Common myeloid progenitor, CD34-positive (primary cell): Measurements from ENCODE around the gene SH3TC1. TPM values are rescaled to one million over a fixed set of nuclear protein-coding genes. Genes with fewer than 3 reads are reported as not detected.
A peak's percentile ranks its signal among the peaks of the same experiment; 100 is the strongest.

Source experiments
- CTCF ChIA-PET: fragments of 350-600 bp; sonication (Branson Sonifier 250); formaldehyde crosslinking; loops from one replicate; lab custom pipeline; 2021; ENCODE audit warnings: antibody characterized with exemption; lab: Charles Lee
- POLR2A ChIA-PET: fragments of 350-600 bp; sonication (Branson Sonifier 250); formaldehyde crosslinking; loops from one replicate; lab custom pipeline; 2021; ENCODE audit warnings: antibody characterized with exemption; lab: Charles Lee
- DNase-seq, 3 donors: peaks; one replicate each; pipeline versions ENCODE4 v3.0.0 to v3.0.0-alpha.2; 2013
- H3K27ac ChIP-seq, 2 experiments: 1 replicate in 1 of 2; 2 replicates in 1 of 2; pipeline ENCODE4 v1.7.0; 2013; ENCODE audit warnings: inconsistent platforms in 2 of 2, low read length in 2 of 2, mild to moderate bottlenecking in 2 of 2, low read depth in 1 of 2, moderate library complexity in 1 of 2; ENCODE audit not compliant: severe bottlenecking in 2 of 2, insufficient read depth in 1 of 2, poor library complexity in 1 of 2
- H3K27me3 ChIP-seq, 5 experiments: replicated peaks in 2 of 5; 1 replicate in 3 of 5; 2 replicates in 2 of 5; pipeline versions ENCODE4 v1.6.1 to v1.7.0; 2013; ENCODE audit warnings: low read length in 4 of 5, mild to moderate bottlenecking in 2 of 5, moderate library complexity in 2 of 5, inconsistent platforms in 1 of 5; ENCODE audit not compliant: insufficient read depth in 5 of 5, control insufficient read depth in 4 of 5
- H3K36me3 ChIP-seq, 4 experiments: 1 replicate in 2 of 4; 2 replicates in 2 of 4; pipeline versions ENCODE4 v1.6.1 to v1.7.0; 2013; ENCODE audit warnings: low read length in 3 of 4, control low read depth in 1 of 4, mild to moderate bottlenecking in 1 of 4; ENCODE audit not compliant: control insufficient read depth in 4 of 4, insufficient read depth in 4 of 4
- H3K4me1 ChIP-seq, 4 experiments: 1 replicate in 3 of 4; 2 replicates in 1 of 4; pipeline versions ENCODE4 v1.6.1 to v1.7.1; 2013; ENCODE audit warnings: low read length in 3 of 4, mild to moderate bottlenecking in 3 of 4, control low read depth in 1 of 4, inconsistent platforms in 1 of 4, moderate library complexity in 1 of 4; ENCODE audit not compliant: control insufficient read depth in 4 of 4, insufficient read depth in 4 of 4; ENCODE audit errors: control extremely low read depth in 1 of 4
- H3K4me3 ChIP-seq, 7 experiments: 1 replicate in 4 of 7; 2 replicates in 3 of 7; pipeline versions ENCODE4 v1.5.1 to v1.7.0; 2013; ENCODE audit warnings: mild to moderate bottlenecking in 7 of 7, low read length in 6 of 7, moderate library complexity in 6 of 7, inconsistent platforms in 2 of 7, low read depth in 2 of 7, control low read depth in 1 of 7; ENCODE audit not compliant: insufficient read depth in 4 of 7, control insufficient read depth in 1 of 7; ENCODE audit errors: extremely low read depth in 1 of 7
- H3K9me3 ChIP-seq, 5 experiments: 1 replicate in 4 of 5; 2 replicates in 1 of 5; pipeline versions ENCODE4 v1.6.1 to v1.7.1; 2013; ENCODE audit warnings: low read length in 4 of 5, mild to moderate bottlenecking in 2 of 5, inconsistent platforms in 1 of 5, low read depth in 1 of 5, moderate library complexity in 1 of 5; ENCODE audit not compliant: control insufficient read depth in 4 of 5, insufficient read depth in 2 of 5; ENCODE audit errors: control extremely low read depth in 1 of 5
- WGBS: methylation state at CpG from one replicate; pipeline ENCODE4 v1.1.5; 2013; ENCODE audit not compliant: insufficient coverage; 5-methylcytosine and 5-hydroxymethylcytosine counted together
- polyA plus RNA-seq: library from polyadenylated mRNA; unstranded; fragments of 120-200 nt; gene quantifications from one replicate; pipeline ENCODE4 v1.2.1, GENCODE V29; 2013

Gene SH3TC1
- 37.2 TPM for polyA plus RNA-seq

DNA sequence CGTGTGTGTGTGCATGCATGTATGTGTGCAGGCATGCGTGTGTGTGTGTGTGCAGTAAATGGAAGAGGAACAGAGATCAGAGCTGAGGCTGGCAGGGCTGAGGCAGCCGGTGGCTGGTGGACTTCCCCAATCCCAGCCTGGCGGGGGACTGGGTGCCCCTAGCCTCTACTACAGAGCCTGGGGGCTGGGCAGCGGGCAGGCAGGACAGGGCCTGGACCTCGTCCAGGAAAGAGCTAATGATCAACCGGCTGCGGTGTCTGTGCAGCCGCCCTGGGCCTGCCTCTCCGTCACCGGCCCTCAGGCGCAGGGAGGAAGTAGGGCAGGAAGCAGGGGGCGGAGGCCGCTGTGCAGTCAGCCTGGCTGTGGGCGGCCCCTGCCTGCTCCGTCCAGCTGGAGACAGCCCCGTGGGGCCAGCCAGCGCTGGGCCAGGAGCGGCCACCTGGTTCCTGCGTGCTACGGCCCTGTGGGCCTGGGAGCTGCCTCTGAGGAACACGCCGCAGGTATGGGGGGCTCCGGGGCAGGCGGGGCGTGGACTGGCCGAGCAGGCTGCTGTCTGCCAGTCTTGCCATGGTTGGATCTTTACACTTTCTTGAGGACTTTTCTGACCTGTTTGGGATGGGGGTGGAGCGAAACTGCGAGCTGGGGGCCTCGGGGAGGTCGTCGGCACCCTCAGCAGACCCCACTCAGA, at the start of gene SH3TC1:
SH3TC1 (plus strand) TSS at position 385 of the 688 bp plus-strand sequence. CDS start 5,905 bp downstream, outside the sequence.
- H3K9me3 ChIP-seq = no peaks in the 10 kb centered on the region
- no peaks in the 10 kb centered on the region for H3K27me3 ChIP-seq
- peak within 1 kb of the TSS; percentile 46 to 81 for H3K27ac ChIP-seq
- DNase-seq = peak; percentile 83 to 95 (median 93)
- H3K4me3 ChIP-seq = peak within 1 kb of the TSS; percentile 42 to 88 (median 80)
- under 1% methylated on average over 31 of the region's 32 CpGs for WGBS
- peaks cover 4 to 89% (median 73%) of the 10 kb centered on the region in 4 experiments for H3K4me1 ChIP-seq
- POLR2A ChIA-PET = interaction anchor here (0.7 to 1.3 kb wide), 5 partner anchors 12 to 30 kb away, joined by 3 to 5 read pairs (median 4); no protein-coding TSS in a partner anchor
- H3K36me3 ChIP-seq = peaks cover 0 to 5% (median under 1%) of the 10 kb centered on the region in 4 experiments
- CTCF ChIA-PET = interaction anchor here (0.8 to 10.0 kb wide), 9 partner anchors 9 to 205 kb away, joined by 3 to 116 read pairs (median 4); no protein-coding TSS in a partner anchor

DNA sequence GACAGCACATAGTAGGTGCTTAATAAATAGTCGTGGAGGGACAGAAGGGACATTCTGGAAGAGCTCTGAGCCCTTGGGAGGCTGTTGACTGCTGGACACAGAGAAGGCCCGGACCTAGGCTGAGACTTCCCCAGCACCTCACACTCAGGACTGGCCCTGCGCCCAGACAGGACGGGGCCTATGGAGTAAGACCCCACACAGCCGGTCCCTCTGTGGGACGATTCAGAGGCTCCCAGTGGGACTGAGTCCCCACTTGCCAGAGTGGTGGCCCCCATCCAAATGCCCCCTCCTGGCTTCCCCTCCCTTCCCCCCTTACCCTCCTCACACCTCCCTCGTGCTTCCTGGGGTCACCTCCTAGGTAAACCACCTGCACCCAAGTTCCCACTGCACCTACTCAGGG, 49.4 kb upstream of the SH3TC1 start:
- CTCF ChIA-PET = interaction anchor here (1.5 kb wide), 1 partner anchor 26 kb away, joined by 3 read pairs; no protein-coding TSS in a partner anchor
- H3K4me1 ChIP-seq = no peaks in the 10 kb centered on the region
- no peak overlapping the region for H3K4me3 ChIP-seq
- DNase-seq = no peak
- H3K36me3 ChIP-seq = no peaks in the 10 kb centered on the region
- POLR2A ChIA-PET = no interaction called here
- peaks cover 0 to 48% (median 12%) of the 10 kb centered on the region in 5 experiments for H3K27me3 ChIP-seq
- no peak overlapping the region for H3K27ac ChIP-seq
- H3K9me3 ChIP-seq = no peaks in the 10 kb centered on the region
- WGBS = 89% methylated on average over 5 of the region's 7 CpGs

DNA sequence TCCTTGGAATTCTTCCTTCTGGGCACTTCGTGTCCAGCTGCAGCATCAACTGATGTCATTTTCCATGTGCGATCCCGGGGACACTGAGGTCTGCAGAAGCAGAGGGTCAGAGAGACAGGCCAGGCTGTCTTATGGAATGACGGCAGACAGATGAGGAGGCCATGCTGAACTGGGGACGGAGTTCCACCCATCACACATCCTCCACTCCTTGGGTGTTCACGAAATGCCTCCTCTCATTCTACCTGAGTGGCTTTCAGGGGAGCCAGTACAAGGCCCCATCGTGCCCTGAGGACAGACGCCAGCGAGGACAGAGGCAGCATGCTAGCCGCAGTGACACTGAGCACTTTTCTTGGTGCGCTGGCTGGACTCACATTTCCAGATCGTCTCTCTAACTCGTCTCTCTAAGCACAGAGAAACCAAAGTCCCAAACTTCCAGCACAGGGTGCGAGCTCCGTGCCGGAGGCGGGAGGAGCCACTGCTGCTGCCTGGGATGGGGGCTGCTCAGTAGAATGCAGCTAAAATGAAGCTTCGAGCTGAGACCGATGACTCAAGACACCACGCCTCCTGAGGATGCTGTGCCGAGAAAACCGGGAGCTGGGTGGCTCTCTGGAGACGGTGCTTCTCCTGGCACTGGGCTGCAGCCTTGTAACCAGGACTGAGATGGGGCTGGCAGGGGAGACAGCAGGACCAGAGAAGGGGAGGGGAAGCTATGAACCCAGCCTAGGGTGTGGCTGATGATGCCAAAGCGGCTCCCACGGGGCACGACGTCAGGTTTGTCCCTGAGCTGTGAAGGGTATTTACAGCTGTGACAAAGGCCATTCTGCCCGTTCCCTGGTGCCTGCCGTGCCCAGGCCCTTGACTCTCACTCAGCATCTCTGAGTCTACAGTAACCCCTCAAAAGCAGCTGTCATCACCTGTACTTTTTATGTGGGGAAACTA, 48.7 kb upstream of the SH3TC1 start:
- ChIA-PET POLR2A (no interaction called here), CTCF (interaction anchor here (1.3 kb wide), 1 partner anchor 18 kb away, joined by 3 read pairs; no protein-coding TSS in a partner anchor)
- H3K27me3 ChIP-seq = peaks cover 0 to 46% (median 15%) of the 10 kb centered on the region in 5 experiments
- no peaks in the 10 kb centered on the region for H3K4me1 ChIP-seq
- H3K4me3 ChIP-seq = no peak overlapping the region
- H3K9me3 ChIP-seq = no peaks in the 10 kb centered on the region
- no peak for DNase-seq
- no peak overlapping the region for H3K27ac ChIP-seq
- 81% methylated on average over 25 of the region's 29 CpGs for WGBS
- H3K36me3 ChIP-seq = no peaks in the 10 kb centered on the region

DNA sequence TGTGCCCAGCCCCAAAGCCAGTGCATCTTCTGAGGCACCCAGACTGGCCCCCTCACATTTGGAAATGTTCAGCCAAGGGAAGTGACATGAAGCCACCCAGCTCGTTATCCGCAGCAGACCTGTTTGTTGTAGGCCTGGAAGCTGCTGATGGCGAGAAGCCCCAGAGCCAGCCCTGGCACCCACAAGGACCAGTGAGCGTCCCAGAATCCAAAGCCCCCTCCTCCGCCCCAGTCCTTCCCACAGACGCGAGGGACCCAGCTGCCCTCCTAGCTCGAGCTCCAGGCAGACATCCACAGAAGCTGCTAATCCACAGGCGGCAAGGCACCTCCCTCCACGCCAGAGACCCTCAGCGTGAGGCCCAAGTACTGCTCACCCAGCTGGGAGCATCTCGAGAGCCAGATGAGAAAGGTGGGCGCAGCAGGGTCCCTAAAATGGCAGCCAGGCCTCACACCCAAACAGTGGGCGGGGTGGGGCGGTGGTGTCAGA, 47.9 kb upstream of the SH3TC1 start:
- Histone ChIP-seq H3K4me1 (no peaks in the 10 kb centered on the region), H3K4me3 (no peak overlapping the region), H3K27ac (no peak overlapping the region), H3K36me3 (no peaks in the 10 kb centered on the region), H3K9me3 (no peaks in the 10 kb centered on the region), H3K27me3 (peaks cover 0 to 46% (median 14%) of the 10 kb centered on the region in 5 experiments)
- 94% methylated on average over 14 of the region's 15 CpGs for WGBS
- no peak for DNase-seq
- POLR2A ChIA-PET = no interaction called here
- CTCF ChIA-PET = interaction anchor here (1.3 kb wide), 1 partner anchor 19 kb away, joined by 3 read pairs; no protein-coding TSS in a partner anchor

DNA sequence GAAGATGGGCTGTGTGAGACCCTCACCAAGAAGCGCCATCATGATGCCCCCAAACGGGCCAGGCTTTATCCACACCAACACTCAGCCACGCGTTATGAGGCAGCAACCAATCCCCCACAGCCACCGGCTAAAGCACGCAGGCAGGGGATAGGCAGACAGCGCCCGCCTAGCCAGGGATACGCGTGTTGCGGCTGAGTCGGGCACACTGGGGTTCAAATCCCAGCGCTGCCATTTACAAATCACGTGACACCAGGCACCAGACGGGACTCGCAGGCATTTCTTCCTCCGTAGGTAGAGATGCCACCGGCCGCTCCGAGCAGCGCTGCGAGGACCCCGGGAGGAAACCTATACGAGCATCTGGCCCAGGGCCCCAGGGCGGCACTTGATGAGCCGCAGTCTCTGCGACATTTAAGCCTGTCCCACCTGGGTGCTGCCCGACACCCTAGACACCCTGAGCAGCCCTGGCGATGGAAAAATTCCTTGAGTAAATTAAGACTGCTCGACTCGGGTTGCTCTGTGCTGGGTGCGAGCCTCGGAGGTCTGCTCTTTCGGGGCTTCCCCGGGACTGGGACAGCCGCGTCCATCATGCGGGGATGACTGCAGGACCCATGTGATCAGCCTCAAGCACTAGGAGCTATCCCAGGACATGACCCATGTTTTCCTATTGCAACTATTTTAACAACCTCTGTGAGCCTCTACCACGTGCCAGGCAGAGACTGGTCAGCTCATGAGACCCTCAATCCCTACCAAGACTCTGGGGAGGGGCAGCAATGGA, 46.8 kb upstream of the SH3TC1 start:
- no peaks in the 10 kb centered on the region for H3K36me3 ChIP-seq
- WGBS = 94% methylated on average over 38 of the region's 39 CpGs
- POLR2A ChIA-PET = no interaction called here
- H3K9me3 ChIP-seq = no peaks in the 10 kb centered on the region
- DNase-seq = no peak
- no peak overlapping the region for H3K4me3 ChIP-seq
- peaks cover 0 to 54% (median 18%) of the 10 kb centered on the region in 5 experiments for H3K27me3 ChIP-seq
- H3K4me1 ChIP-seq = no peaks in the 10 kb centered on the region
- CTCF ChIA-PET = no interaction called here
- H3K27ac ChIP-seq = no peak overlapping the region

DNA sequence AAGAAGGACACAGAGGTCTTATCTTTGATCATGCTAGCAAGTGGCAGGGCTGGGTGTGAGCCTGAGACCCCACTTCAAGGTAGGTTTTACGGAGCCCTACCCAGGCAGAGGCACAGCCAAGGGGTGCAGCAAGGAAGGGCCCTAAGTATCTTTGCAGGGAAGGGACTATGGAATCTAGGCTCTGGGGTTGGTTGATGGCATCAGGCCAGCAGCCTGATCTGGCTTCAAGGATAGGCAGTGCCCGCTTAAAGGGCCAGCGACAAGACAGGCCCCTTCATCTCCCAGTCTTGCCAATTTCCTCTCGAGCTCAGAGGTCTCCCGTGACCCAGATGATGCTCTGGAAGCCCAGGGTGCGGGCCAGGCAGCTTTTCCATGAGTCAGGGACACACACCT, 46.2 kb upstream of the SH3TC1 start:
- ChIA-PET POLR2A (no interaction called here), CTCF (no interaction called here)

More for the DNA sequence above, 46.2 kb upstream of the SH3TC1 start:
- Histone ChIP-seq H3K9me3 (no peaks in the 10 kb centered on the region), H3K4me3 (no peak overlapping the region), H3K4me1 (peaks cover 0 to 3% (median 1%) of the 10 kb centered on the region in 4 experiments), H3K36me3 (no peaks in the 10 kb centered on the region), H3K27ac (no peak overlapping the region), H3K27me3 (peaks cover 0 to 54% (median 20%) of the 10 kb centered on the region in 5 experiments)
- 72% methylated on average over 4 of the region's 6 CpGs for WGBS
- no peak for DNase-seq
